Mononuclear cell (primary cell): ENCODE data around the gene GPR42. TPM values are rescaled to one million over a fixed set of nuclear protein-coding genes. Genes with fewer than 3 reads are reported as not detected.

Experiments used
- H3K27me3 ChIP-seq: 2 replicates; pipeline ENCODE4 v1.6.0; 2011; ENCODE audit warnings: low read length, control low read depth; ENCODE audit not compliant: insufficient read depth
- H3K4me1 ChIP-seq: 2 replicates; pipeline ENCODE4 v1.5.1; 2011; ENCODE audit warnings: mild to moderate bottlenecking, low read length, control low read depth; ENCODE audit not compliant: insufficient read depth
- H3K4me3 ChIP-seq: 2 replicates; pipeline ENCODE4 v1.5.1; 2011; ENCODE audit warnings: mild to moderate bottlenecking, low read length, moderate library complexity
- H3K9me3 ChIP-seq: 2 replicates; pipeline ENCODE4 v1.5.1; 2011; ENCODE audit warnings: low read depth, mild to moderate bottlenecking, control low read depth, low read length
- total RNA-seq: library from RNA; depleted of rRNA; stranded (reverse); fragments of >200 nt; gene quantifications from one replicate; pipeline ENCODE4 v1.2.3, GENCODE V29; 2012

Gene GPR42
- 0.21 TPM for total RNA-seq

GRCh38 chr19:35370722-35371121 is at the start of gene GPR42:
Gene GPR42 (plus strand): TSS chr19:35371068. CDS start chr19:35371360, 292 bp downstream.
- H3K27me3 ChIP-seq, result peaks cover 5% of the 10 kb centered on the region
- no peaks in the 10 kb centered on the region for H3K4me1 ChIP-seq
- H3K4me3 ChIP-seq, result no peak within 1 kb of the TSS
- H3K9me3 ChIP-seq, result peaks cover 6% of the 10 kb centered on the region

DNA sequence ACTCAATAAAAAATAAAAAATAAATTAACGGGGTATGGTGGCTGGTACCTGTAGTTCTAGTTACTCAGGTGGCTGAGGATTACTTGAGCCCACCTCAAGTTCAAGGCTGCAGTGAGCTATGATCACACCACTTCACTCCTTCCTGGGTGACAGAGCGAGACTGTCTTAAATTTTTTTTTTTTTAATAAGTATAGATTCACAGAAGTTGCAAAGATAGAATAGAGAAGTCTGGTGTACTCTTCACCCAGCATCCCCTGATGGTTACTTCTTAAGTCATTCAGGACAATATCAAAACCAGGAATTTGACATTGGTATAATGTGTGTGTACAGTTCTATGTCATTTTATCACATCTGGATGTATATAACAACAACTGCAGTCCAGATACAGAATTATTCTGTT is 49.6 kb upstream of the GPR42 start:
- Histone ChIP-seq H3K9me3 (no peaks in the 10 kb centered on the region), H3K4me1 (peaks cover 77% of the 10 kb centered on the region)

DNA sequence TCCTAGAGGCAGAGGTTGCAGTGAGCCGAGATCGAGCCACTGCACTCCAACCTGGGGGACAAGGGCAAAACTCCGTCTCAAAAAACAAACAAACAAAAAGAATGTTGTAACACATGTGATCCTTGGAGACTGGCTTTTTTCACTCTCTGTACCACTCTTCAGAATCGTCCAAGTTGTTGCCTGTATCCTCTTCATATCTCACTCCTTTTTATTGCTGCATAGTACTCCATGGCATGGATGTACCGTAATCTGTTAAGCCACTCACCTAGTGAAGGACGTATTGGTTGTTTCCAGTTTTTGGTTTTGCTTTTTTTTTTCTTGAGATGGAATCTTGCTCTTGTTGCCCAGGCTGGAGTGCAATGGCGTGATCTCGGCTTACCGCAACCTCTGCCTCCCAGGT is 48.9 kb upstream of the GPR42 start:
- H3K9me3 ChIP-seq, result no peaks in the 10 kb centered on the region
- H3K4me1 ChIP-seq, result peaks cover 75% of the 10 kb centered on the region
- H3K4me3 ChIP-seq, result no peak overlapping the region

More for the DNA sequence above, 49.6 kb upstream of the GPR42 start:
- Histone ChIP-seq H3K27me3 (no peaks in the 10 kb centered on the region), H3K4me3 (no peak overlapping the region)

DNA sequence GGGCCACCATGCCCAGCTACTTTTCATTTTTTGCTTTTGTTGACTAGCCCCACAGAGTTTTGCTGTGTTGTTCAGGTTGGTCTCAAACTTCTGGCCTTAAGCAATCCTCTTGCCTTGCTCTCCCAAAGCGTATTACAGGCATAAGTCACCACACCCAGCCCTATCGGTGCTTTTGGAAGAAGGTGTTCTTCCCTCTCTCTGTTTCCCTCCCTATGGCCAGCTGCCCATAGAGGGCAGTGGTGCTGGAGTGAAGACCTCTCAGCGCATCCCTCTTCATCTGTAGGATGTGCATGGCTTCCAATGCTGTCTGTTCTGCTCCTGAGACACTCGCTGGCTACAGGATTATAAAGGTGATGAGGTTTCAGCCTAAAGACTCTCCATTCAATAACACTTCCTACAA is 43.2 kb upstream of the GPR42 start:
- no peaks in the 10 kb centered on the region for H3K9me3 ChIP-seq
- no peaks in the 10 kb centered on the region for H3K27me3 ChIP-seq
- H3K4me3 ChIP-seq, result no peak overlapping the region
- peaks cover 42% of the 10 kb centered on the region for H3K4me1 ChIP-seq

More for the DNA sequence above, 48.9 kb upstream of the GPR42 start:
- H3K27me3 ChIP-seq, result no peaks in the 10 kb centered on the region

- Histone ChIP-seq H3K4me1 (peaks cover 39% of the 10 kb centered on the region), H3K4me3 (peak within 1 kb of the TSS; percentile 54), H3K9me3 (no peaks in the 10 kb centered on the region), H3K27me3 (no peaks in the 10 kb centered on the region)
Observed at GRCh38 chr19:35328851-35329285, 42.0 kb upstream of the GPR42 start, which contains the start of gene CD22. Gene CD22 (plus strand): TSS chr19:35329187. CDS start chr19:35332041, 2,854 bp downstream.

- Histone ChIP-seq H3K9me3 (no peaks in the 10 kb centered on the region), H3K27me3 (no peaks in the 10 kb centered on the region), H3K4me1 (peaks cover 39% of the 10 kb centered on the region), H3K4me3 (peak overlapping the region; percentile 54)
Observed at GRCh38 chr19:35329323-35329722, 41.5 kb upstream of the GPR42 start.

DNA sequence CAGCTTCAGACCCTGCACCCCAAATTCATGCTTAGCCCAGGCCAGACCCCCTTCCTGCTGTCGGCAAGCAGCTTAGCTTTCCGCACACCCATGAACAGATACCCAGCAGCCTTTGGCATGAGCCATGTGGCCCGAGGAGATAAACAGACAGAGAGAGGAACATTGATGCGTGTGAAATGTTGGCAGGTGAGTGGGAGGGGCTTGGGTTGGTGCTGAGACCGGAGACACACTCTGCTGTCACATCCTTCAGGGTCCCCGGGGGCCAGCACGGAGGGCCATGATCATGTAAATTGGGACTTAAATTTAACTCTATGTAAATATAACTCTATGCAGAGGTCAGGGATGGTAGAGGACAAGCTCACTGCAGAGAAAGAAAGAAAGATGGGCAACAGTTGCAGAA is 40.4 kb upstream of the GPR42 start:
- Histone ChIP-seq H3K4me3 (peak overlapping the region; percentile 54), H3K4me1 (peaks cover 38% of the 10 kb centered on the region), H3K9me3 (no peaks in the 10 kb centered on the region), H3K27me3 (no peaks in the 10 kb centered on the region)

GRCh38 chr19:35331551-35332214 is 39.2 kb upstream of the GPR42 start:
- peak overlapping the region; percentile 25 for H3K4me3 ChIP-seq
- H3K4me1 ChIP-seq, result peaks cover 38% of the 10 kb centered on the region
- H3K9me3 ChIP-seq, result no peaks in the 10 kb centered on the region
- H3K27me3 ChIP-seq, result no peaks in the 10 kb centered on the region

DNA sequence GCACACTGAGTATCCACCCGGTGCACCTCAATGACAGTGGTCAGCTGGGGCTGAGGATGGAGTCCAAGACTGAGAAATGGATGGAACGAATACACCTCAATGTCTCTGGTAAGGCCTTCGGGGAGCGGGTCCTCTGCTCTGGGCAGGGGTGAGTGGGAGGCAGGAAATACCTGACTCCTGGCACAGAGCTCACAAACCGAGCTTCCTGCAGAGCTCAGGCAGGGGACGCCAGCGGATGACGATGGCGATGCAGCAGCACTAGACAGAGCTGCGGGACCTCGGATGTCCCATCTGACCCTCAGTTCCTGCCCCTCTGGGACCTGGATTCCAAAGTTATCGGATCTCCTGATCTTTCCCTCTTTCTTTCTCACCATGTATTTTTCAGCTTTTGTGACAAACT is 38.1 kb upstream of the GPR42 start:
- H3K9me3 ChIP-seq, result no peaks in the 10 kb centered on the region
- H3K4me3 ChIP-seq, result no peak overlapping the region
- H3K4me1 ChIP-seq, result peaks cover 40% of the 10 kb centered on the region
- no peaks in the 10 kb centered on the region for H3K27me3 ChIP-seq

- H3K27me3 ChIP-seq, result no peaks in the 10 kb centered on the region
- H3K4me1 ChIP-seq, result peaks cover 27% of the 10 kb centered on the region
- no peaks in the 10 kb centered on the region for H3K9me3 ChIP-seq
- H3K4me3 ChIP-seq, result no peak overlapping the region
Observed at GRCh38 chr19:35334144-35334753, 36.6 kb upstream of the GPR42 start.

DNA sequence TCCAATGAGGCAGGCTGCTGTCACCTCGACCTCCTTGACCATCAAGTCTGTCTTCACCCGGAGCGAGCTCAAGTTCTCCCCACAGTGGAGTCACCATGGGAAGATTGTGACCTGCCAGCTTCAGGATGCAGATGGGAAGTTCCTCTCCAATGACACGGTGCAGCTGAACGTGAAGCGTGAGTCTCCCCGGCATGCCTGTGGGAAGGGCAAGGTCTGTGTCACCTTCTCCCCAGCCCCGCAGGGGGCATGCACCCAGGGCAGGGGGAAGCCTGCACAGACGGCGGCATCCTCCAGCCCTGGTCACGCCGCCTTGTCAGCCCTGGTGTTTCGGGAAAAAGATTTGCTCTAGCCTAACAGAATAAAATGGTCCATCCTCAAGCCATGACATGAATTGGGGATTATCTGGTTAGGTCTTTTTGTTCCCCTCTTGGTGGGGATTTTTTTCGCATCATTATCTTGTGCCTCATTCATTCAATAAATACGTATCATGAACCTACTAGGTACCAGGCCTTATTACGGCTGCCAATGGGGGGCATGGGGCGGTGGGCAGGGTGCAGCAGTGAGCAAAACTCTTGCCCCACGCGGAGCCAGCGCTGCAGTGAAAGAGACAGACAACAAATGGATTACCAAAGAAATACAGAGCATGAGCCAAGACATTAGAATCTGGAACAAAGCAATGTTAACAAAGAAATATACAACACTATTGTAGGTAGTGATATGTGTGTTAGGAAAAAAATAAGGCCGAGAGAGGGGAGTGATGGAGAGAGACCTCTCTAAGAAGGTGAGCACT is 34.5 kb upstream of the GPR42 start:
- no peak overlapping the region for H3K4me3 ChIP-seq
- H3K9me3 ChIP-seq, result no peaks in the 10 kb centered on the region
- H3K27me3 ChIP-seq, result no peaks in the 10 kb centered on the region
- H3K4me1 ChIP-seq, result peaks cover 24% of the 10 kb centered on the region

- H3K9me3 ChIP-seq, result no peaks in the 10 kb centered on the region
- no peak overlapping the region for H3K4me3 ChIP-seq
- H3K27me3 ChIP-seq, result no peaks in the 10 kb centered on the region
- H3K4me1 ChIP-seq, result peaks cover 24% of the 10 kb centered on the region
Observed at GRCh38 chr19:35337097-35337983, 33.5 kb upstream of the GPR42 start.

- Histone ChIP-seq H3K27me3 (no peaks in the 10 kb centered on the region), H3K9me3 (no peaks in the 10 kb centered on the region), H3K4me3 (no peak overlapping the region), H3K4me1 (peaks cover 21% of the 10 kb centered on the region)
Observed at GRCh38 chr19:35337984-35338296, 32.9 kb upstream of the GPR42 start.

DNA sequence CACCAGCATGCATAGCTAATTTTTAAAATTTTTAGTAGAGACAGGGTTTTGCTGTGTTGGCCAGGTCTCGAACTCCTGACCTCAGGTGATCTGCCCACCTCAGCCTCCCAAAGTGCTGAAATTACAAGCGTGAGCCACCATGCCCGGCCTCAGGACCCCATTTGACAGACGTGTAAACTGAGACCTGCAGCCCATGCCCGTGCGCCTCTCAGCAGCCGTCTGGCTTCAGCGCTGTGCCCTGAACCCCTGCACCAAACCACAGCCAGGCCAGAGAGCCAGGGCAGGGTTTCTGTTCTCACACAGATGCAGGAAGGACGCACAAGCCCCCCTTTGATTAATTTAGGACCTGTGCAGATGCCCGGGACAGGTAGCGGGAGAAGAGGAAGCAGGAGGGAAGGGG is 30.4 kb upstream of the GPR42 start:
- peaks cover 6% of the 10 kb centered on the region for H3K4me1 ChIP-seq
- H3K4me3 ChIP-seq, result no peak overlapping the region
- H3K27me3 ChIP-seq, result no peaks in the 10 kb centered on the region
- H3K9me3 ChIP-seq, result no peaks in the 10 kb centered on the region
